Measurements from ENCODE around the gene SERTAD2.

The SERTAD2 gene

GRCh38 chr2:64646007-64646880 is 7.5 kb downstream of the SERTAD2 start:
- peak; percentile 87 for DNase-seq (ENCODE audit: low spot score)

GRCh38 chr2:64644458-64645382 is 9.0 kb downstream of the SERTAD2 start:
- DNase-seq (ENCODE audit: low spot score) = peak; percentile 76

- DNase-seq (ENCODE audit: low spot score) = no peak
These were observed 9.8 kb downstream of the SERTAD2 start for GRCh38 chr2:64643838-64644457.

DNA sequence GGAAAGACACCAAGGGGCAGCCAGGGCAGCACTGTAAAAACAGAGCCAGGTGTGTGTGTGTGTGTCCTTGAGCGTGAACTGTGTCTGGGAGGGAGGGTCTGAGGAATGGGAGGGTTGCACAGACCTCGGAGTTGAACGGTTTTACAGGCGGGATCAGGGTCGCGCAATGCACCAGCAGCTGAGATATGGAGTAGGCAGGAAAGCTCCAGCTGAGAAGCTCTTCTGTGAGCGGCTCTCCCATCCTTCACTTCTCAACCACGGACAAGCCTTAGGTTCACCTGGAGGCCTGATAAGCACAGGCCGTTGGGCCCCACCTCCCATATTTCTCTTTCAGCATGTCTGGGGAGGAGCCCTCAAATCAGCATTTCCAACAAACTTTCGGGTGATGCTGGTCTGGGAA is 12.1 kb downstream of the SERTAD2 start:
- DNase-seq (ENCODE audit: low spot score) = no peak

GRCh38 chr2:64640153-64641044 is 13.3 kb downstream of the SERTAD2 start:
- DNase-seq (ENCODE audit: low spot score) = peak; percentile 72

- DNase-seq (ENCODE audit: low spot score) = no peak
These were observed 14.0 kb downstream of the SERTAD2 start for GRCh38 chr2:64639691-64640090.

- DNase-seq (ENCODE audit: low spot score) = no peak
These were observed 15.1 kb downstream of the SERTAD2 start for GRCh38 chr2:64638502-64639120.

DNA sequence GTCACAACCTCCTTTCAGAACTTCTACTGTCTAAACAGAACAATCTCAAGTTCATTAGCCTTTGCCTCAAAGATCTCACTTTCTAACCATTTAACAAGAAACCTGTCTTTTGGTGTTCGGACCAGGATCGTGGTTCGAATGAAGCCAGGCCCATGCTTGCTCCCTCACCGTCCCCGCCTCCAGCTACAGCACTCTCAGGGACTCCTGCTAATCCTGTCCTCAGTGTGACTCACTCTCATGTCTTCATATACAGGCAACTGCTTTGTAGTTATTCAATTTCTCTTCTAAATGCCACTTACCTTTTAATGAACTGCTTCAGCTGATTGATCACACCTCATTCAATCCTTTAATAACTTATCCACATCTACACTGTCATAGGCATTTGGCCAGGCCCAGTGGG is 15.8 kb downstream of the SERTAD2 start:
- DNase-seq (ENCODE audit: low spot score) = no peak

DNA sequence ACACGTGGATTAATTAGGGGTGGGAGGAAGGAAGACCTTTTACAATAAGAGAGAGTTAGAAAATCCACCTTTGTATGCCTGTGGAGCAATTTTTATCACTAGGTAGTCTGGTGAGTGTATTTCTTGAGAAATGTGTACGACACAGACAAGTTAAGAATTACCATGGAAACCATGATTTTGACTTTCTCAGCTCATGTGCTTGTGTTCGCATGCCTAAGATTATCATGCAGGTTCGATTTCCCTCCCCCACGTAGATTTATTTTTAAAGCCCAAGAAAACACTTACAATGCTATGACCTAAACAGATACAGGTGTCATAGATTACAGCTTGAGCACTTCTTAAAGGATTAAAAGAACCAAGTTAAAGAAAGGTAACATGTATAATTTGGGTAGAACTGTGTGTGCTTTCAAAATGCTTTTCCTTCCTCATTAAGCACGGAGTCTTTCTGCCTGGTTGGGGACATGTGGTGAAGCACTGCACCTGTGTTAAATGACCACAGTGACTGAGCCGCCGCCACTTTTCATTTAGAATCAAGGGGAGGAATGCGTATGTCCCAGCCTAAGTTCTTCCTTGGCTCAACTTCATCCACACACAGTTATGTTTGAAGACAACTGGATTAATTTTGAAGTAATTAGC is 16.6 kb downstream of the SERTAD2 start:
- no peak for DNase-seq (ENCODE audit: low spot score)

DNA sequence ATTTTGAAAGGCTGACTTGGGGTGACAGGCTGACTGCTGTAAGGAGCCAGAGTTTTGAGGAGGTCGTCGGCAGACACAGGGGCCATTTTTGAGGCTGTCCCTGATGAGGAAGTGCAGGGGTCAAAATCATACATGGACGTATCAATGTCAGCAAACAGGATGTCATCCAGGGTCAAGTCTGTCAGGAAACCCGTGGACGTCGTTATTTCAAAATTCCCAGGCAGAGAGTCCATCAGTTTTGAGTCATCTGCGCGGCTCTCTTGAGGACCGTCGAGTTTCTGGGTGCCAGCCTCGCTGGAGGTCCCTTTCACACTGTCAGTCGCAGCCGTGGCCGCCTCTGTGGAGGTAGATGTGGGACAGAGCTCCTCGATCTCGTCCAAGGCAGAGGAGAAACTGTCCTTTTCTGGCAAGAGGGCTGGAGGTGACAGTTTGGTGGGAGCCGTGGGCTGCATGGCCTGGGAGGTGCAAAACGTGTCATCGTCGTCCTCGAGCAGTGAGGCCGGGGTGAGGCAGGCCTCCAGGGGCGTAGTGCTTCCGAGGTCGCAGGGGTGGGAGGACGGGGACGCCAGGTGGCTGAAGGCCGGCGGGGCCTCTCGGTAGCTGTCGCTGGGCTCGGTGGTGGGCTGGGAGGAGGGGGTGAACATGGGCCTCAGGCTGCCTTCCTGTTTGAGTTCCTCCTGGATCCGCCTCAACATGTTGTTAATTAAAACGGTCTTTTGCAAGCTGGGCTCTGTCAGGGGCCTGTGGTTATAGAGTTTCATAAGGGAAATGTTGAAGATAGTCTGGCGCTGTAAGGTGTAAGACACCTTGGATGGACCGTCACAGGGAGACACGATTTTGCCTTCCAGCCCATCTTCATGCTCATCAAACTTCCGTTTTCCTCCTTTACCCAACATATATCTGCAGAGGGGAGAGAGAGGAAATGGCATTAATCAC is 17.5 kb downstream of the SERTAD2 start:
- no peak for DNase-seq (ENCODE audit: low spot score)

GRCh38 chr2:64634345-64635267 is 19.1 kb downstream of the SERTAD2 start:
- DNase-seq (ENCODE audit: low spot score) = no peak

- DNase-seq (ENCODE audit: low spot score) = no peak
These were observed 20.6 kb downstream of the SERTAD2 start for GRCh38 chr2:64632835-64633819.

GRCh38 chr2:64631771-64632170 is 21.9 kb downstream of the SERTAD2 start:
- no peak for DNase-seq (ENCODE audit: low spot score)

DNA sequence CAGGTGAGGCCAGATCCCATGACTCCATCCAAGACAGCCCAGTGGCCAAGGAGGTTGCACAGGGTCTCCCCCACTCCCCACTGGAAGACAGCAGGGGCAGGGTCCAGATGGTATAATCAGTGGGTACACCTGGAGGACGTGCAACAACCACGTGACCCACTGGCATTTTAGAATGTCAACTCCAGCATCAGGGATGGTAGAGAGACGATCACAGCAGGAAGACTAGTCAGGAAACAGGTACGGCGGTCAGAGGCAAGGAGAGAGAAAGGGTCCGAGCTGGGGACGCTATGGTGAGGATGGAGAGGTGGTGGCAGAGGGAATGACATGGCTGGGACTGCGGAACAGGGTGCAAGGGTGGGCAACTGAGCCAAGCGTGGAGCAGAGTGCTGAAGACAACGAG is 23.0 kb downstream of the SERTAD2 start:
- DNase-seq (ENCODE audit: low spot score) = no peak

- no peak for DNase-seq (ENCODE audit: low spot score)
These were observed 23.8 kb downstream of the SERTAD2 start for GRCh38 chr2:64629875-64630274.

- DNase-seq (ENCODE audit: low spot score) = no peak
These were observed 24.4 kb downstream of the SERTAD2 start for GRCh38 chr2:64629329-64629781.
